Mesendoderm (in vitro differentiated cells): ENCODE results near the gene PTPRA.

Experiments used
- DNase-seq: peaks from one replicate; pipeline ENCODE4 v3.0.0; 2013
- H2AK5ac ChIP-seq: 2 replicates; pipeline ENCODE4 v1.6.1; 2013; ENCODE audit warnings: low read length, inconsistent platforms
- H2BK120ac ChIP-seq: 2 replicates; pipeline ENCODE4 v1.6.1; 2013; ENCODE audit warnings: low read depth, mild to moderate bottlenecking, low read length, moderate library complexity, mixed read lengths
- H2BK15ac ChIP-seq: replicated peaks from 2 replicates; pipeline ENCODE4 v1.6.1; 2013; ENCODE audit warnings: low read depth, mild to moderate bottlenecking, moderate library complexity
- H2BK5ac ChIP-seq: 2 replicates; pipeline ENCODE4 v1.6.1; 2013; ENCODE audit warnings: low read length, inconsistent platforms
- H3K18ac ChIP-seq: 2 replicates; pipeline ENCODE4 v1.6.1; 2013; ENCODE audit warnings: mild to moderate bottlenecking, low read length, mixed read lengths
- H3K23ac ChIP-seq: one replicate; pipeline ENCODE4 v1.6.1; 2013; ENCODE audit warnings: low read length
- H3K27ac ChIP-seq: 2 replicates; pipeline ENCODE4 v1.5.1; 2013; ENCODE audit warnings: low read depth, mild to moderate bottlenecking, inconsistent platforms, low read length, moderate library complexity
- H3K27me3 ChIP-seq: 2 replicates; pipeline ENCODE4 v1.6.1; 2013; ENCODE audit warnings: low read length, control low read depth, mild to moderate bottlenecking, inconsistent platforms; ENCODE audit not compliant: insufficient read depth, poor library complexity
- H3K36me3 ChIP-seq: 2 replicates; pipeline ENCODE4 v1.6.1; 2013; ENCODE audit warnings: low read length, inconsistent platforms; ENCODE audit not compliant: control insufficient read depth, insufficient read depth
- H3K4ac ChIP-seq: one replicate; pipeline ENCODE4 v1.6.1; 2013; ENCODE audit warnings: low read depth, mild to moderate bottlenecking, low read length, moderate library complexity
- H3K4me1 ChIP-seq: 2 replicates; pipeline ENCODE4 v1.6.1; 2013; ENCODE audit warnings: low read depth, low read length, inconsistent platforms; ENCODE audit not compliant: control insufficient read depth
- H3K4me2 ChIP-seq: 2 replicates; pipeline ENCODE4 v1.6.1; 2013; ENCODE audit warnings: low read length
- H3K4me3 ChIP-seq: 2 replicates; pipeline ENCODE4 v1.5.1; 2013; ENCODE audit warnings: mild to moderate bottlenecking, low read length
- H3K56ac ChIP-seq: one replicate; pipeline ENCODE4 v1.6.1; 2013; ENCODE audit warnings: low read length
- H3K79me1 ChIP-seq: 2 replicates; pipeline ENCODE4 v1.6.1; 2013; ENCODE audit warnings: low read length, inconsistent platforms
- H3K79me2 ChIP-seq: 2 replicates; pipeline ENCODE4 v1.6.1; 2013; ENCODE audit warnings: mild to moderate bottlenecking, low read length; ENCODE audit not compliant: control insufficient read depth, insufficient read depth
- H3K9ac ChIP-seq: 2 replicates; pipeline ENCODE4 v1.6.1; 2013; ENCODE audit warnings: low read length, inconsistent platforms
- H4K5ac ChIP-seq: one replicate; pipeline ENCODE4 v1.6.1; 2013; ENCODE audit warnings: low read length
- H4K8ac ChIP-seq: one replicate; pipeline ENCODE4 v1.6.1; 2013; ENCODE audit warnings: low read depth, mild to moderate bottlenecking, control low read depth, low read length, moderate library complexity
- WGBS: extraction: QIAGEN DNeasy Blood & Tissue Kit; methylation state at CpG from one replicate; pipeline ENCODE4 v1.1.7; 2013; ENCODE audit warnings: low lambda C conversion rate, missing lambda C conversion rate; ENCODE audit not compliant: insufficient coverage; ENCODE audit errors: extremely low coverage; 5-methylcytosine and 5-hydroxymethylcytosine counted together

Gene PTPRA

GRCh38 chr20:3000852-3001523, 127.7 kb downstream of the PTPRA start:
- Histone ChIP-seq H3K4me3 (no peak overlapping the region), H3K4ac (no peak overlapping the region), H3K79me2 (no peaks in the 10 kb centered on the region), H3K4me1 (no peaks in the 10 kb centered on the region), H2BK5ac (no peak overlapping the region), H3K4me2 (no peak overlapping the region), H3K56ac (no peak overlapping the region), H3K18ac (no peak overlapping the region), H4K5ac (no peak overlapping the region), H2AK5ac (no peak overlapping the region), H3K9ac (no peak overlapping the region), H4K8ac (no peak overlapping the region), H3K27me3 (no peaks in the 10 kb centered on the region), H3K27ac (no peak overlapping the region), H2BK120ac (no peak overlapping the region), H3K79me1 (no peaks in the 10 kb centered on the region), H3K23ac (no peak overlapping the region), H3K36me3 (peaks cover 2% of the 10 kb centered on the region), H2BK15ac (no peak overlapping the region)
- no CpG with 5 or more reads among the region's 7 CpGs for WGBS
- DNase-seq, result peak; percentile 70

GRCh38 chr20:3003416-3003815, 130.1 kb downstream of the PTPRA start:
- H3K4ac ChIP-seq, result no peak overlapping the region
- no peak overlapping the region for H4K5ac ChIP-seq
- no peak overlapping the region for H3K27ac ChIP-seq

GRCh38 chr20:3010985-3011723, 137.9 kb downstream of the PTPRA start:
- H3K27ac ChIP-seq, result no peak overlapping the region
- DNase-seq, result no peak
- no peak overlapping the region for H2BK15ac ChIP-seq

More at GRCh38 chr20:3003416-3003815, 130.1 kb downstream of the PTPRA start:
- Histone ChIP-seq H2BK15ac (no peak overlapping the region), H3K27me3 (no peaks in the 10 kb centered on the region), H3K36me3 (peaks cover 2% of the 10 kb centered on the region), H3K4me3 (no peak overlapping the region), H3K18ac (no peak overlapping the region), H3K79me1 (no peaks in the 10 kb centered on the region), H3K56ac (no peak overlapping the region), H4K8ac (no peak overlapping the region), H2BK5ac (no peak overlapping the region), H3K9ac (no peak overlapping the region), H3K4me2 (no peak overlapping the region), H2AK5ac (no peak overlapping the region), H3K23ac (no peak overlapping the region), H2BK120ac (no peak overlapping the region), H3K79me2 (no peaks in the 10 kb centered on the region), H3K4me1 (no peaks in the 10 kb centered on the region)
- no CpG with 5 or more reads among the region's 2 CpGs for WGBS
- no peak for DNase-seq

GRCh38 chr20:3011752-3012151, 138.5 kb downstream of the PTPRA start:
- no peaks in the 10 kb centered on the region for H3K4me1 ChIP-seq
- no peak overlapping the region for H2BK120ac ChIP-seq
- no CpG with 5 or more reads among the region's 3 CpGs for WGBS
- H3K27me3 ChIP-seq, result no peaks in the 10 kb centered on the region
- no peak overlapping the region for H2BK15ac ChIP-seq
- H2AK5ac ChIP-seq, result no peak overlapping the region
- no peak overlapping the region for H3K4ac ChIP-seq
- H3K56ac ChIP-seq, result no peak overlapping the region
- H3K4me2 ChIP-seq, result no peak overlapping the region
- H3K79me1 ChIP-seq, result no peaks in the 10 kb centered on the region
- no peak for DNase-seq
- H3K18ac ChIP-seq, result no peak overlapping the region
- no peak overlapping the region for H2BK5ac ChIP-seq
- H3K23ac ChIP-seq, result no peak overlapping the region
- no peaks in the 10 kb centered on the region for H3K36me3 ChIP-seq
- H3K9ac ChIP-seq, result no peak overlapping the region
- H4K5ac ChIP-seq, result no peak overlapping the region
- H3K27ac ChIP-seq, result no peak overlapping the region
- H4K8ac ChIP-seq, result no peak overlapping the region
- H3K79me2 ChIP-seq, result no peaks in the 10 kb centered on the region
- no peak overlapping the region for H3K4me3 ChIP-seq

More at GRCh38 chr20:3010985-3011723, 137.9 kb downstream of the PTPRA start:
- no peak overlapping the region for H3K4me2 ChIP-seq
- no peak overlapping the region for H3K4ac ChIP-seq
- H4K8ac ChIP-seq, result no peak overlapping the region
- no peak overlapping the region for H3K18ac ChIP-seq
- H3K9ac ChIP-seq, result no peak overlapping the region
- H3K56ac ChIP-seq, result no peak overlapping the region
- H2BK120ac ChIP-seq, result no peak overlapping the region
- no peak overlapping the region for H4K5ac ChIP-seq
- H3K27me3 ChIP-seq, result no peaks in the 10 kb centered on the region
- no peaks in the 10 kb centered on the region for H3K79me2 ChIP-seq
- H2AK5ac ChIP-seq, result no peak overlapping the region
- no CpG with 5 or more reads among the region's 1 CpG for WGBS
- no peak overlapping the region for H3K23ac ChIP-seq
- H3K4me3 ChIP-seq, result no peak overlapping the region
- H3K4me1 ChIP-seq, result no peaks in the 10 kb centered on the region
- H3K36me3 ChIP-seq, result no peaks in the 10 kb centered on the region
- H3K79me1 ChIP-seq, result no peaks in the 10 kb centered on the region
- H2BK5ac ChIP-seq, result no peak overlapping the region

- no peak overlapping the region for H3K9ac ChIP-seq
- H2BK15ac ChIP-seq, result no peak overlapping the region
- H3K79me2 ChIP-seq, result no peaks in the 10 kb centered on the region
- no peak overlapping the region for H3K18ac ChIP-seq
- WGBS, result no CpG with 5 or more reads among the region's 5 CpGs
- no peak overlapping the region for H3K56ac ChIP-seq
- no peak overlapping the region for H2AK5ac ChIP-seq
- no peak overlapping the region for H3K4me2 ChIP-seq
- peaks cover 6% of the 10 kb centered on the region for H3K36me3 ChIP-seq
- no peak overlapping the region for H3K27ac ChIP-seq
- no peak overlapping the region for H3K4me3 ChIP-seq
- no peak overlapping the region for H4K8ac ChIP-seq
- no peaks in the 10 kb centered on the region for H3K79me1 ChIP-seq
- H2BK120ac ChIP-seq, result no peak overlapping the region
- no peaks in the 10 kb centered on the region for H3K4me1 ChIP-seq
- H3K4ac ChIP-seq, result no peak overlapping the region
- H3K27me3 ChIP-seq, result no peaks in the 10 kb centered on the region
- no peak for DNase-seq
- H3K23ac ChIP-seq, result no peak overlapping the region
- no peak overlapping the region for H4K5ac ChIP-seq
- no peak overlapping the region for H2BK5ac ChIP-seq
Measured at GRCh38 chr20:3013771-3014170, 140.5 kb downstream of the PTPRA start.
